ENCODE results near the gene CDH2.

- TF ChIP-seq CTCF (conservative IDR thresholded peaks at IDR 0.05; ENCODE audit: low read depth, low read length): no peak
- TF ChIP-seq EZH2 (IDR thresholded peaks at IDR 0.05; ENCODE audit: borderline replicate concordance, low read depth, low read length, poor library complexity, severe bottlenecking): no peak
These were observed 816 bp downstream of the CDH2 start for GRCh38 chr18:28175930-28176697.

All from A673 (cell line).